ENCODE data around the gene SMIM17.
"Not testable (repeated sequence)": the region's sequence is repeated elsewhere in the genome, so short reads cannot be mapped to it uniquely, and the experiment has no call there.

Gene SMIM17

GRCh38 chr19:56660381-56661107 lies 17.6 kb downstream of the SMIM17 start:
- peak; percentile 14 for DNase-seq (ENCODE audit: low spot score)

GRCh38 chr19:56661248-56661647 lies 18.3 kb downstream of the SMIM17 start:
- DNase-seq (ENCODE audit: low spot score): no peak

- no peak for DNase-seq (ENCODE audit: low spot score)
Observed at GRCh38 chr19:56663931-56664500, 21.1 kb downstream of the SMIM17 start.

- DNase-seq (ENCODE audit: low spot score): no peak
Observed at GRCh38 chr19:56664511-56664910, 21.6 kb downstream of the SMIM17 start.

- no peak for DNase-seq (ENCODE audit: low spot score)
Observed at GRCh38 chr19:56667311-56667870, 24.4 kb downstream of the SMIM17 start.

- DNase-seq (ENCODE audit: low spot score): no peak
Observed at GRCh38 chr19:56668676-56669075, 25.7 kb downstream of the SMIM17 start.

GRCh38 chr19:56670401-56670960 lies 27.5 kb downstream of the SMIM17 start:
- no peak for DNase-seq (ENCODE audit: low spot score)

- no peak for DNase-seq (ENCODE audit: low spot score)
Observed at GRCh38 chr19:56670961-56671612, 28.1 kb downstream of the SMIM17 start.

- peak; percentile 87 for DNase-seq (ENCODE audit: low spot score)
Observed at GRCh38 chr19:56671613-56671994, 28.6 kb downstream of the SMIM17 start, which contains the start of gene ZNF835. Gene ZNF835 (minus strand): TSS chr19:56671757. CDS start chr19:56665198, 6,559 bp downstream.

- not testable (repeated sequence) for DNase-seq (ENCODE audit: low spot score)
Observed at GRCh38 chr19:56672610-56673009, 29.7 kb downstream of the SMIM17 start.

GRCh38 chr19:56678205-56678604 lies 35.2 kb downstream of the SMIM17 start:
- DNase-seq (ENCODE audit: low spot score): no peak

- DNase-seq (ENCODE audit: low spot score): no peak
Observed at GRCh38 chr19:56681702-56682101, 38.7 kb downstream of the SMIM17 start.

- no peak for DNase-seq (ENCODE audit: low spot score)
Observed at GRCh38 chr19:56683116-56683515, 40.2 kb downstream of the SMIM17 start.

GRCh38 chr19:56687031-56687430 lies 44.1 kb downstream of the SMIM17 start:
- DNase-seq (ENCODE audit: low spot score): no peak

GRCh38 chr19:56689198-56689597 lies 46.2 kb downstream of the SMIM17 start:
- no peak for DNase-seq (ENCODE audit: low spot score)

- DNase-seq (ENCODE audit: low spot score): no peak
Observed at GRCh38 chr19:56690670-56691069, 47.7 kb downstream of the SMIM17 start.

GRCh38 chr19:56692206-56692895 lies 49.4 kb downstream of the SMIM17 start:
- DNase-seq (ENCODE audit: low spot score): no peak

GRCh38 chr19:56699552-56699951 lies 56.6 kb downstream of the SMIM17 start:
- DNase-seq (ENCODE audit: low spot score): no peak

GRCh38 chr19:56701895-56702294 lies 58.9 kb downstream of the SMIM17 start:
- DNase-seq (ENCODE audit: low spot score): no peak

- no peak for DNase-seq (ENCODE audit: low spot score)
Observed at GRCh38 chr19:56705939-56706338, 63.0 kb downstream of the SMIM17 start.
